K562 (cell line): ENCODE results near the gene ZBTB8B. TPM values are rescaled to one million over a fixed set of nuclear protein-coding genes. Genes with fewer than 3 reads are reported as not detected.

Experiments used
- ATAC-seq: fragments of 200-7000 bp; cut with Tn5 transposase; 3 replicates; pipeline ENCODE4 v1.9.1; 2020; ENCODE audit warnings: moderate library complexity
- BruUV-seq: library from RNA; stranded (reverse); fragments of 400-500 nt; replicated peaks from 2 replicates; lab custom pipeline; 2021; lab: Mats Ljungman, UMichigan
- CTCF ChIA-PET: fragments of 300-600 bp; formaldehyde crosslinking; extraction: SDS; loops from one replicate; lab custom pipeline; 2021; ENCODE audit warnings: low intra/inter-chr PET ratio; lab: Yijun Ruan, JAX
- POLR2A ChIA-PET: fragments of 300-600, 350-650 bp; sonication (Branson Sonifier 250); formaldehyde crosslinking; extraction: SDS; loops from one replicate; lab custom pipeline; 2021; ENCODE audit warnings: antibody characterized with exemption, inconsistent platforms; lab: Yijun Ruan, JAX
- DNase-seq, 4 experiments: peaks; one replicate each; pipeline versions ENCODE4 v3.0.0 to v3.0.0-alpha.2; 2011 to 2018; ENCODE audit warnings: low spot score in 3 of 4, mixed read lengths in 3 of 4; ENCODE audit errors: extremely low read depth in 1 of 4
- FAIRE-seq: peaks from 2 replicates; lab custom pipeline; 2011; peaks lifted over from hg19 to GRCh38; lab: Jason Lieb, UNC
- H2AFZ ChIP-seq: 2 replicates; pipeline ENCODE4 v1.6.0; 2011; ENCODE audit warnings: low read depth, low read length, control low read depth, inconsistent platforms
- H3K27ac ChIP-seq: fragments of 200-600 bp; 3 replicates; pipeline ENCODE4 v1.8.0; 2011; ENCODE audit warnings: low read depth, mild to moderate bottlenecking, control low read depth, inconsistent platforms, low read length, moderate library complexity, mixed read lengths; ENCODE audit errors: extremely low read depth
- H3K27me3 ChIP-seq, 2 experiments: fragments of 300-600 bp in 1 of 2; 2 replicates in 1 of 2; 3 replicates in 1 of 2; pipeline versions ENCODE4 v1.6.0 to v1.8.0; 2011; ENCODE audit warnings: inconsistent platforms in 2 of 2, low read length in 2 of 2, mild to moderate bottlenecking in 1 of 2, mixed read lengths in 1 of 2, moderate library complexity in 1 of 2; ENCODE audit not compliant: control insufficient read depth in 2 of 2, insufficient read depth in 2 of 2
- H3K36me3 ChIP-seq: fragments of 300-600 bp; 3 replicates; pipeline ENCODE4 v1.8.0; 2011; ENCODE audit warnings: mild to moderate bottlenecking, low read length, inconsistent platforms; ENCODE audit not compliant: control insufficient read depth, insufficient read depth
- H3K4me1 ChIP-seq, 2 experiments: fragments of 200-600 bp in 1 of 2; replicated peaks in 1 of 2; 2 replicates in 1 of 2; 3 replicates in 1 of 2; pipeline versions ENCODE4 v1.5.1 to v1.8.0; 2011; ENCODE audit warnings: inconsistent platforms in 2 of 2, low read length in 2 of 2, mild to moderate bottlenecking in 1 of 2, mixed read lengths in 1 of 2, moderate library complexity in 1 of 2; ENCODE audit not compliant: control insufficient read depth in 2 of 2, insufficient read depth in 2 of 2
- H3K4me2 ChIP-seq: 2 replicates; pipeline ENCODE4 v1.6.1; 2011; ENCODE audit warnings: low read length, control low read depth, inconsistent platforms, mixed read lengths; ENCODE audit not compliant: insufficient read depth
- H3K4me3 ChIP-seq: fragments of 200-600 bp; sonication (generic), shearing (Covaris generic); 2 replicates; pipeline ENCODE4 v1.5.1; 2016; ENCODE audit warnings: control low read depth, inconsistent platforms
- H3K79me2 ChIP-seq: fragments of 200-600 bp; 3 replicates; pipeline ENCODE4 v1.8.0; 2011; ENCODE audit warnings: low read length, inconsistent platforms; ENCODE audit not compliant: control insufficient read depth, insufficient read depth
- H3K9ac ChIP-seq, 2 experiments: 2 replicates each; pipeline versions ENCODE4 v1.6.0 to v1.6.1; 2011; ENCODE audit warnings: low read depth in 2 of 2, low read length in 2 of 2, control low read depth in 1 of 2, inconsistent platforms in 1 of 2, mild to moderate bottlenecking in 1 of 2, mixed read lengths in 1 of 2; ENCODE audit not compliant: insufficient read depth in 1 of 2
- H3K9me1 ChIP-seq: one replicate; pipeline ENCODE4 v1.6.0; 2011; ENCODE audit warnings: inconsistent platforms, mild to moderate bottlenecking, low read length, moderate library complexity; ENCODE audit not compliant: control insufficient read depth, insufficient read depth
- H3K9me3 ChIP-seq: replicated peaks from 2 replicates; pipeline ENCODE4 v1.5.1; 2011; ENCODE audit warnings: low read depth, low read length, inconsistent platforms; ENCODE audit not compliant: control insufficient read depth, insufficient read depth
- H4K20me1 ChIP-seq: replicated peaks from 2 replicates; pipeline ENCODE4 v1.6.1; 2011; ENCODE audit warnings: low read length, inconsistent platforms, mixed read lengths; ENCODE audit not compliant: control insufficient read depth, insufficient read depth
- CCNT2 ChIP-seq: IDR thresholded peaks from 2 replicates; pipeline ENCODE4 v1.6.1; 2011; ENCODE audit warnings: borderline replicate concordance, low read depth, mild to moderate bottlenecking, moderate library complexity, mixed read lengths, low read length; ENCODE audit not compliant: insufficient read length; ENCODE audit errors: extremely low read depth
- ELF4 ChIP-seq: fragments of 450-650 bp; formaldehyde crosslinking; IDR thresholded peaks from 2 replicates; pipeline ENCODE4 v1.4.0; 2022; ENCODE audit warnings: missing genetic modification characterization
- LARP7 ChIP-seq: fragments of 450-650 bp; IDR thresholded peaks from 2 replicates; pipeline ENCODE4 v1.6.1; 2016
- MIER1 ChIP-seq: fragments of 450-650 bp; IDR thresholded peaks from 2 replicates; pipeline ENCODE4 v1.6.1; 2016; ENCODE audit warnings: antibody characterized with exemption, mild to moderate bottlenecking, low read depth
- MTA3 ChIP-seq: fragments of 450-650 bp; formaldehyde crosslinking; IDR thresholded peaks from 2 replicates; pipeline ENCODE4 v1.6.1; 2017; ENCODE audit warnings: mild to moderate bottlenecking, borderline replicate concordance
- SRSF3 ChIP-seq: fragments of 200-400 bp; formaldehyde crosslinking; IDR thresholded peaks from 2 replicates; pipeline ENCODE4 v1.6.1; 2016; ENCODE audit warnings: mild to moderate bottlenecking, low read length, moderate library complexity; ENCODE audit not compliant: insufficient read depth
- STAT5B ChIP-seq: fragments of 250-450 bp; sonication (Bioruptor Pico); IDR thresholded peaks from 2 replicates; pipeline ENCODE4 v1.8.0; 2021; ENCODE audit warnings: mild to moderate bottlenecking, inconsistent platforms
- ZNF121 ChIP-seq: sonication (generic); formaldehyde crosslinking; conservative IDR thresholded peaks from 2 replicates; pipeline ENCODE4 v1.8.0; 2022; ENCODE audit warnings: missing genetic modification reagents
- whole genome bisulfite sequencing: fragments of 100-300 bp; shearing (Covaris generic); methylation state at CpG from one replicate; pipeline ENCODE4 v1.1.6; 2016; ENCODE audit warnings: low coverage, mixed read lengths; ENCODE audit not compliant: insufficient coverage; ENCODE audit errors: missing lambda C conversion rate; 5-methylcytosine and 5-hydroxymethylcytosine counted together
- in situ Hi-C: fragments of 300-500 bp; cut with MboI; formaldehyde crosslinking; loops from 4 replicates; pipeline ENCODE4 v1.15.0; 2018; ENCODE audit warnings: inconsistent platforms, mixed read lengths
- intact Hi-C: fragments of 100-400 bp; cut with micrococcal nuclease; formaldehyde crosslinking; loops from 2 replicates; pipeline ENCODE4 v1.14.2; 2022
- polyA plus RNA-seq, 8 experiments: library from polyadenylated mRNA; depleted of rRNA in 4 of 8; stranded (reverse) in 5 of 8; unstranded in 3 of 8; fragments of >200 nt; fragmentation: Nextera tagmentation in 2 of 8; fragmentation: Illumina TruSeq in 1 of 8; extraction: Ambion mirVana in 2 of 8; extraction: Trizol in 1 of 8; gene quantifications; 2 replicates each; pipeline versions ENCODE4 v1.2.1 to v1.2.3, GENCODE V29; 2011 to 2014; ENCODE audit warnings: inconsistent platforms in 1 of 8, missing spikeins in 1 of 8
- total RNA-seq, 7 experiments: library from RNA; depleted of rRNA in 6 of 7; stranded (reverse); fragments of >200 nt in 6 of 7; fragmentation: Illumina TruSeq in 2 of 7; extraction: Trizol in 2 of 7; gene quantifications; 2 replicates each; pipeline versions ENCODE4 v1.2.1 to v1.2.3, GENCODE V29; 2011 to 2021; ENCODE audit warnings: low replicate concordance in 1 of 7

ZBTB8B gene
- total and polyA plus RNA-seq, 9 of the 15 experiments (the other 6 are each of a cell fraction or from before 2014, with no cell fraction given), result not detected

- no TSS peak for BruUV-seq
- DNase-seq (no peak), FAIRE-seq (no peak), ATAC-seq (no peak)
- Histone ChIP-seq H3K9ac (no peak overlapping the region), H3K27me3 (peaks cover 50 to 62% of the 10 kb centered on the region in 2 experiments), H4K20me1 (0 out of 2 replicates have a peak, but pooled peaks cover 4% of the 10 kb centered on the region), H3K27ac (no peak overlapping the region), H2AFZ (no peak overlapping the region), H3K9me1 (no peaks in the 10 kb centered on the region), H3K4me1 (peaks cover 0 to 16% of the 10 kb centered on the region in 2 experiments; a peak in 3 of 5 replicates), H3K36me3 (no peaks in the 10 kb centered on the region), H3K79me2 (no peaks in the 10 kb centered on the region), H3K9me3 (no peaks in the 10 kb centered on the region), H3K4me2 (no peak overlapping the region), H3K4me3 (no peak overlapping the region)
- in situ Hi-C loops, result no loop called here
- WGBS, result 22% methylated on average over 4 of the region's 4 CpGs
- intact Hi-C loops, result no loop called here
- TF ChIP-seq ZNF121 (peak; percentile 53), LARP7 (no peak), MTA3 (no peak), MIER1 (no peak), STAT5B (no peak), SRSF3 (no peak), CCNT2 (no peak), ELF4 (CRISPR knock-in tag) (no peak)
- CTCF ChIA-PET, result no interaction called here
- POLR2A ChIA-PET, result no interaction called here
These were observed 1.9 kb downstream of the ZBTB8B start for GRCh38 chr1:32466761-32467160.
